Type B pancreatic cell (in vitro differentiated cells): ENCODE results near the gene AOPEP. TPM values are rescaled to one million over a fixed set of nuclear protein-coding genes. Genes with fewer than 3 reads are reported as not detected.

Source experiments
- DNase-seq: peaks from one replicate; pipeline ENCODE4 v3.0.0; 2021; ENCODE audit warnings: mixed read lengths; ENCODE audit not compliant: unreplicated experiment; ENCODE audit errors: extremely low spot score
- H3K27ac Mint-ChIP-seq: 2 replicates; pipeline ENCODE4 v1.8.0; 2021; ENCODE audit warnings: mild to moderate bottlenecking, mixed read lengths
- H3K27me3 Mint-ChIP-seq: 2 replicates; pipeline ENCODE4 v1.8.0; 2021; ENCODE audit warnings: mixed read lengths
- H3K36me3 Mint-ChIP-seq: 2 replicates; pipeline ENCODE4 v1.8.0; 2021; ENCODE audit warnings: mixed read lengths
- H3K4me1 Mint-ChIP-seq: one replicate; pipeline ENCODE4 v1.8.0; 2021; ENCODE audit warnings: mixed read lengths; ENCODE audit not compliant: unreplicated experiment
- H3K4me3 Mint-ChIP-seq: 2 replicates; pipeline ENCODE4 v1.8.0; 2021; ENCODE audit warnings: mild to moderate bottlenecking, mixed read lengths
- H3K9me3 Mint-ChIP-seq: 2 replicates; pipeline ENCODE4 v1.8.0; 2021; ENCODE audit warnings: mixed read lengths
- CTCF ChIP-seq: fragments of 200-600 bp; sonication (generic); conservative IDR thresholded peaks from 2 replicates; pipeline ENCODE4 v1.5.0; 2021; ENCODE audit warnings: antibody characterized with exemption, mild to moderate bottlenecking
- total RNA-seq: library from RNA; stranded (reverse); gene quantifications from 2 replicates; pipeline ENCODE4 v1.2.1, GENCODE V29; 2021; ENCODE audit warnings: low replicate concordance

Gene AOPEP
- total RNA-seq, 1 donor from 2014 or later = 89.3 TPM

GRCh38 chr9:94850540-94851434 lies 124.3 kb downstream of the AOPEP start:
- Mint-ChIP-seq H3K9me3 (peaks cover 5% of the 10 kb centered on the region), H3K36me3 (peaks cover 12% of the 10 kb centered on the region), H3K27ac (peak overlapping the region; percentile 59), H3K4me3 (no peak overlapping the region), H3K4me1 (peaks cover 19% of the 10 kb centered on the region), H3K27me3 (no peaks in the 10 kb centered on the region)
- no peak for DNase-seq
- no peak for TF ChIP-seq CTCF

- TF ChIP-seq CTCF = no peak
- Mint-ChIP-seq H3K36me3 (peaks cover 8% of the 10 kb centered on the region), H3K27me3 (no peaks in the 10 kb centered on the region), H3K4me1 (peaks cover 19% of the 10 kb centered on the region), H3K27ac (peak overlapping the region; percentile 59), H3K9me3 (peaks cover 5% of the 10 kb centered on the region), H3K4me3 (no peak overlapping the region)
- DNase-seq = no peak
Observed at GRCh38 chr9:94851467-94851866, 125.0 kb downstream of the AOPEP start.

- H3K9me3 Mint-ChIP-seq = peaks cover 5% of the 10 kb centered on the region
- no peaks in the 10 kb centered on the region for H3K27me3 Mint-ChIP-seq
- DNase-seq = no peak
- no peak for TF ChIP-seq CTCF
- no peak overlapping the region for H3K4me3 Mint-ChIP-seq
- peaks cover 8% of the 10 kb centered on the region for H3K36me3 Mint-ChIP-seq
- peaks cover 19% of the 10 kb centered on the region for H3K4me1 Mint-ChIP-seq
- H3K27ac Mint-ChIP-seq = no peak overlapping the region
Observed at GRCh38 chr9:94851892-94852291, 125.4 kb downstream of the AOPEP start.

- Mint-ChIP-seq H3K4me3 (no peak overlapping the region), H3K27me3 (no peaks in the 10 kb centered on the region), H3K4me1 (peaks cover 19% of the 10 kb centered on the region), H3K9me3 (peaks cover 1% of the 10 kb centered on the region), H3K36me3 (peaks cover 9% of the 10 kb centered on the region), H3K27ac (no peak overlapping the region)
- no peak for TF ChIP-seq CTCF
- no peak for DNase-seq
Observed at GRCh38 chr9:94852373-94852772, 125.9 kb downstream of the AOPEP start.

- no peak for TF ChIP-seq CTCF
- peak overlapping the region; percentile 47 for H3K27ac Mint-ChIP-seq
- DNase-seq = no peak
- peaks cover 23% of the 10 kb centered on the region for H3K4me1 Mint-ChIP-seq
- no peaks in the 10 kb centered on the region for H3K27me3 Mint-ChIP-seq
- peaks cover 5% of the 10 kb centered on the region for H3K9me3 Mint-ChIP-seq
- peaks cover 14% of the 10 kb centered on the region for H3K36me3 Mint-ChIP-seq
- peak overlapping the region; percentile 2 for H3K4me3 Mint-ChIP-seq
Observed at GRCh38 chr9:94853887-94854286, 127.4 kb downstream of the AOPEP start.
